HTERT RPE-1 (cell line): ENCODE measurements around the gene TNS3.
"Not testable (repeated sequence)": the region's sequence is repeated elsewhere in the genome, so short reads cannot be mapped to it uniquely, and the experiment has no call there.

Experiments used
- in situ Hi-C: fragments of 300-500 bp; cut with MboI; formaldehyde crosslinking; loops from 4 replicates; pipeline ENCODE4 v1.14.3; 2020; ENCODE audit warnings: low sequenced_read_pairs

Gene TNS3

DNA sequence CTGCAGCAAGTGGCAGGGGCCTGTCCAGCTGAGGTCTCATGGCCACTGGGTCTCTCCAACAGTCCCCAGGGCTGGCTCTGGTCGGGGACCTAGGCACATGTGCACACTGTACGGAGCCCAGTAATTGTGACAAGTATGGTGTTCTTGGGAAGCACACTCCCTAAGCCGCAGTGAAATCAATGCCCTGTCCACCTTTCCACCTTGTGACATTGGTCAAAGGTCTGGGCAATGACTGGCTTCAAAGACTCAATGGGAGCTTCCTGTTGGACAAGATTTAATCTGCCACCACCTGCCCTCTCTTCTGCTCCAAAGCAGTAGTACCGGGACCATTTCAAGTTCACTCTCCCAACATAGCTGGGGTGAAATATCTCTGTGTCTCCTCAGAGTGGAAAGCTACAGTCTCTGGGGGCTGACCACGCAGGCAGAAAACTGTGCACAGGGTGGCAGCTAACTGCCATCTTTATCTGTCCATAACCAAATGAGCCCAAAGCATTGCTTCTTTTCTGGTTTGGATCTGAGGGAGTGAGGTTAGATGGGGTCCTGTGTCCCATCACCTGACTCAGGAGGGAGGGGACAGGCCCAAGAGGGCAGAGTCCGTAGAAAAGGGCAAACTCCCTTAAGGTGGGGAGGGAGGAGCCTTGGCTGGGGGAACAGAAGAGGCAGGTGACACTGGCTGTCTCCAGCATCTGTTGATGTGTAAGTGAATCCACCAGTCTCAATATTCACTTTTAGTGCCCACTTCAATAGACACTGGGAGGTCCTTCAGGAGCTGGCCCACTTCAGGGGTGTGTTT, 307.7 kb downstream of the TNS3 start:
- in situ Hi-C loops, result no loop called here

DNA sequence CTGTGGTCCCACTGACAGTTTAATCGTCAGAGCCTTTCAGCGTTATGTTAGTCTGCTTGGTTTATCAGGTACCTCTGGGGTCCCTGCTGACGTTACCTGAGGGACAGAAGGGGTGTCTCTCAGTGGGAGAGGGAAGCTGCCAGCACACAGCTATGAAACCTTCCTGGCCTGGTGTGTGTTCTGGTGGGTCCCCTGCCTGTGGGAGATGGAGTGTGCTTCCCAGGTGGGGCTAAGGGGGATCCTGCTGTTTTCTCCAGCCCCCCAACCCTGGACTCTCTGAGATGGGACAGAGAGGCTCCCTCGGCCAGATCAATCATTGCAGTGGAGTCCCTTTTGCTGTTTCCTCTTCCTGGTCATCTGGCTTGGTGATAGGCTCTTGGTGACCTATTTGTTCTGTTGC, 308.8 kb downstream of the TNS3 start:
- in situ Hi-C loops, result no loop called here

DNA sequence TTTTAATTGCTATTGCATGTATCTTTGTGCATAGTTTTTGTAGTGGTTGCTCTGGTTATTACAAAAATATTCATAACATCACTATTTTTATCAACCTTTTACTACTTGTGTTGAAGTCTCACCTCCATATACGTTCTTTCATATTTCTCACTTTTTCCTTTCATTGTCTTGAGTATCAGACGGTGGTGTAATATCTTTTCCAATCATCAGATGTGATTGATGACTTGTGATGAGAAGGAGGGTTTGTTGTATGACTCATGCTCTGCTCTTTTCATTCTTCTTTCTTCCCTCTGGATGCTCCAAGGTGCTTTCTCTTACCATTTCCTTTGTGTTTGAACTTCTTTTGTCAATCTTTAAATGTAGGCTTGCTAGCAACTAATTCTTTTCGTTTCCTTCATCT, 310.2 kb downstream of the TNS3 start:
- in situ Hi-C loops, result no loop called here

DNA sequence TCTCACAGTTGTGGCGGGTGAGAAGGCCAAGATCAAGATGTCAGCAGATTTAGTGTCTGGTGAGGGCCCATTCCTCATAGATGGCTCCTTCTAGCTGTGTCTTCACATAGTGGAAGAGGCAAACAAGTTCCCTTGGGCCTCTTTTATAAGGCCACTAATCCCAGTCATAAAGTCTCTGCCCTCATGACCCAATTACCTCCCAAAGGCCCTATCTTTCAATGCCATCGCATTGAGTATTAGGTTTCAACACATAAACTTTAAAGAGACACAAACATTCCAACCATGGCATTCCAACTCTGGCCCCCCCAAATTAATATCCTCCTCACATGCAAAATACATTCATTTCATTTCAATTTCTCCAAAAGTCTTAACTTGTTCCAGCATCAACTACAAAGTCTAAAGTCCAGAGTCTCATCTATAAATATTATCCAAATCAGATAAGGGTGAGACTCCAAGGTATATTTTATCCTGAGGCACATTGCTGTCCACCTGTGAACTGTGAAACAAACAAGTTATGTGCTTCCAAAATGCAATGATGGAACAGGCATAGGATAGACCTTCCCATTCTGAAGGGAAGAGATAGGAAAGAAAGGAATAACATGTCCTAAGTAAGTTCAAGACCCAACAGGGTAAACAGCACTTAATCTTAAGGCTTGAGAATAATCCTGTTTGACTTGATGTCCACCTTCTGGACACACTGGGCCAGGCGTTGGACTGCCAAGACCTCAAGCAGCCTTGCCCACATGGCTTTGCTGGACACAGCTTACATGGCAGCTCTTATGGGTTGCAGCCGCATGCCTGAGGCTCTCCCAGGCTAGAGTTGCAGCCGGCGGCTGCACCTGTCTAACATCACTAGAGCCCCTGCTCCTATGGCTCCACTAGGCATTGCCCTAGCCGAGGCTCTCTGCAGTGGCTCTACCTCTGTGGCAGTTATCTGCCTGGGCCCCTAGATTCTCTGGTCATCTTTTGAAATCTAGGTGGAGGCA, 312.8 kb downstream of the TNS3 start:
- in situ Hi-C loops, result no loop called here

DNA sequence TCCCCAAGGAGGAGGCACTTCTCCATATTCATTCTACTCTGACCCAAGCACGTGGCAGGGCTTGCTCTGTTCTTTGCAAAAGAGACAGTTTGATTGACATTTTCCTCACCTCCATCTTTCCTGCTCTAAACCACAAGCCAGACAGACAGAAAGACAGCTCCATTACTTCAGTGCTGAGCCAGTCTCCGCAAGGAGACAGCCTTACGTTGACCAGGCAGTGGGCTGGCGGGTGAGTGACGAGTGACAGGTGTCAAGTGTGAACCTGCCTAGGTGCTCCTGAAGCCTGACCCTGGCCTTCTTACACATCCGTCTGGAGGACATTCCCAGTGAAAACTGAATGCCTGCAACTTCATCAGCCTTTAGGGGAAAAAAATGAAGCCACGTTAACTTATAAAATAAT, 314.6 kb downstream of the TNS3 start:
- in situ Hi-C loops, result no loop called here

DNA sequence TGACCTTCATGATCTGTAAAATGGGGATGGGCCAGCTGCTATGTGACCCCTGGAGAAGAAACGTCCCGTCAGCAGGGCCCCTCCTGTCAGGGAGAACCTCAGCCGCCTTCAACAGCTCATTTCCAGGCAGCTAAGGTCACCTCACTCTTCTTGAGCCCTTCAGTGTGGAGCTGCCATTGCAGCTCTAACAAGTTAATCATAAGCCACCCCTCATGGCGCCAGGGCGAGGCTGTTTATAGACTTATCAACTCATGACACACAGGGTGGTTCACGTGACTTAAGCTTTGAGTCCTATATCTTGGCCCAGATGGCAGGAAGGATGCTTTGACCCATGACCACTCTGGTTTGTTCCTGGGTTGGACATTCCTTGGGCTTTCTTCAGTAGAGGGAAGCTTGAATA, 315.1 kb downstream of the TNS3 start:
- in situ Hi-C loops, result no loop called here

DNA sequence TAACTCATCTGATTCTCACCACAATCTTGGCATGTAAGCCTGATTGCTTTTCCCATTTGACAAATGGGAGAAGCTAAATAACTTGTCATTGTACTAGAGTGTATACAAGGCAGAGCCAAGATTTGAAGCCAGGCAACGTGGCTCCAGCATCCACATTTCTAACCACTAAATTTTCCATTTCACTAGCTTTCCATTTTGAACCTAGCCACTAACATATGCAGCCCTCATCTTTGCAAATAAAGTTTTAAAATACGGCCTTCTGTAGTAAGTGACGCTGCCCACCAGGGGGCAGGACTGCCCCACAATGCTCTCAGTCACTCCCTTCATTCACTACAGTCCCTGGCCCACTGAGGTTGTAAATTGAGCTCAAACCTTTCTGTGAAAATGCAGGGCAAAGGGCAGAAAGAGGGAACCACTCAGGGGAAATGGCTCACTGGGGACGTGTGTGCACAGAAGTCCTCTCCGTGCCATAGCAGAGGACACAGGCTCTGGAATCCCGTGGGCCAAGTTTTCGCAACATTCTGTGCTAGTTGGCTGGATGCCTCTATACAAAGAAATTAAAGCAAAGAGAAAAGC, 315.7 kb downstream of the TNS3 start:
- in situ Hi-C loops, result no loop called here

DNA sequence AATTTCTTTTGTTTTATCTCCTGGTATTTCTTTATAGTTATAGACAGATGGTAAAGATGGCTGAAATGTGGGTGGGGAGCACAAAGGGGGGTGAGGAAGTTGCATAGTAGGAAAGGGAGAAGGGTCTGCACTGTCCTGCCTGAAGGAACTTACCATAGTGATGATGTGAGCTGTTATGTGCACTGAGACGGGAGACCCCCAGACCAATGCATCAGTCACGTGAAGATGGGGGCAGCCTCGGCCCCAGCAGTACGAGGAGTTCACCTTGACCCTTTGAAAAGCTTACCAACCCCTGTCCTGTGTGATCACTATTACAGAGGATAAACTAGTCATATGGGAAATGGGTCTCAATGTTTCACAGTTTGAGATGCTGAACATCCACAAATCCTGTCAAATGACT, 316.3 kb downstream of the TNS3 start:
- in situ Hi-C loops, result no loop called here

DNA sequence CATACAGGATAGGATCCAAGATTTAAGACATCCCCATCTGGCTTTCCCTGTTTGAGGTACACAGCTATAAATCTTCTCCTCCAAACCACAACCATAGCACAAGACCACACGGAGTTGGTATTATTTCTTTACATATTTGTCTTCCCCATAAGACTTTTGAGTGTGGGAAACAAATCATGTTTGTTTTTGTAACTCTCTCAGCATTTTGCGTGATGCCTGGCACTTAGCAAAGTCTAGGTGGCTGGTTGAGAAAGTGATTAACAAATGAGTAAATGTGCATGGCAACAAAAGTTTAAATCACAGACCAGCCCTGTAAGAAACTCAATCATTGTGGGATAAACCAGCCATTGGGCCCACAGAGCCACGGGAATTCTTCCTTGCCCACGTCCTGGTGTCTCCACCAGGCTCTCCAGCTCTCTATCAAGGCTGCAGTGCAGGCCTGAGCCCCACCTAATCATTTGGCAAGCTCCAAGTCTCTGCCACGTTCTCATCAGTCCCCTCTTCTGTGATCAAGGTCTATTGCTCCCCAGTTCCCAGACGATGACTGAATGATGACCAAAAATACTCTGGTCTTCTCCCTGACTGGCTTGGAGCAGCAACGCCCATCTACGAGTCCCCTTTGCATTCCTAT, 317.8 kb downstream of the TNS3 start:
- in situ Hi-C loops, result no loop called here

DNA sequence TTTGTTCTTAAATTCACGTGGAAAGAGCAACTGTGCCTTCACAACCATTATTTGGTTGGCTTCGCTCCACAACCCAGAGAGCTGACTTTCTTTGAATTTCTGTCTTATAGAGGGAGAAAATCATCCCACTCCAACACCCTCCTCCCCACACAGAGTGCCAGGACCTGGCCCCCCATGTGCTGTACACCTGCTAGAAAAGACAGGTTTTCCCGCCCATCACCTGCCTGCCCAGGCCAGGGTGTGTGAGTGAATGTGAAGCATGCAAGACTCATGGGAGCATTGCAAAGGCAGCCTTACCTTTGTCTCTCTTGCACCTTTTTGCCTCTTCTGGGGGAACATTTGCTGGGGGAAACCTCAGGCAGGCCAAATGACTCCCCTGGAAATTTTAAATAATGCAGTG, 319.0 kb downstream of the TNS3 start:
- in situ Hi-C loops, result no loop called here

DNA sequence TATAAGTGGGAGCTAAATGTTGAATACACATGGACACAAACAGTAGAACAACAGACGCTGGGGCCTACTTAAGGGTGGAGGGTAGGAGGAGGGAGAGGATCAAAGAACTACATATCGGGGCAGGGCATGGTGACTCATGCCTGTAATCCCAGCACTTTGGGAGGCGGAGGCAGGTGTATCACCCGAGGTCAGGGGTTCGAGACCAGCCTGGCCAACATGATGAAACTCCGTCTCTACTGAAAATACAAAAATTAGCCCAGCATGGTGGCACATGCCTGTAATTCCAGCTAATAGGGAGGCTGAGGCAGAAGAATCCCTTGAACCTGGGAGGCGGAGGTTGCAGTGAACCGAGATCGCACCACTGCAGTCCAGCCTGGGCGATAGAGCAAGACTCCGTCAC, 319.8 kb downstream of the TNS3 start:
- in situ Hi-C loops, result not testable (repeated sequence)

DNA sequence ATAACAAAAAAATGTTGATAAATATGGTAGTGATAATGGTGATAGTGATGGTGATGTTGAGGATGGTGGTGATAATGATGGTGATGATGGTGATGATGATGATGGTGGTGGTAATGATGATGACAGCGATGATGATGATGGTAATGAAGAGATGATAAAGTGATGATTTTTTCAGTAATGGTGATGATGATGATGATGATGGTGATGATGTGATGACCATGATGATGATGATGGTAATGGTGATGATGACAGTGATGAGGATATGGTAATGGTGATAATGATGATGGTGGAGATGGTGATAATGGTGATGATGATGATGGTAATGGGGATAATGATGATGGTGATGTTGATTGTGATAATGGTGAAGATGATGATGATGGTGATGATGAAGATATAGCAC, 321.6 kb downstream of the TNS3 start:
- in situ Hi-C loops, result no loop called here

DNA sequence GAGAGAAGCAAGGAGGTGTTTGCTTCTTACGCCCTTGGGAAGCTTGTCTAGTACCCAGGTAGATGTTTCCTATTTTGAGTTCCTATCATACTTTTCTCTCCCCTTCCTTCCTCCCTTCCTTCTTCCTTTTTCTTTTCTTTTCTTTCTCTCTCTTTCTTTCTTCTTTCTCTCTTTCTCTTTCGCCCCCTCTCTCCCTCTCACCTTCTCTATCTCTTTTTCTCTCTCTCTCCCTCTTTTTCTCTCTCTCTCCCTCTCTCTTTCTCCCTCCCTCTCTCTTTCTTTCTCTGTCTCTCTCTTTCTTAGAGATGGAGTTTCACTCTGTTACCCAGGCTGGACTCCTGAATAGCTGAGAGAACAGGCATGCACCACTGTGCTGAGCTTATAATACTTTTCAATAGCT, 322.2 kb downstream of the TNS3 start:
- in situ Hi-C loops, result no loop called here

DNA sequence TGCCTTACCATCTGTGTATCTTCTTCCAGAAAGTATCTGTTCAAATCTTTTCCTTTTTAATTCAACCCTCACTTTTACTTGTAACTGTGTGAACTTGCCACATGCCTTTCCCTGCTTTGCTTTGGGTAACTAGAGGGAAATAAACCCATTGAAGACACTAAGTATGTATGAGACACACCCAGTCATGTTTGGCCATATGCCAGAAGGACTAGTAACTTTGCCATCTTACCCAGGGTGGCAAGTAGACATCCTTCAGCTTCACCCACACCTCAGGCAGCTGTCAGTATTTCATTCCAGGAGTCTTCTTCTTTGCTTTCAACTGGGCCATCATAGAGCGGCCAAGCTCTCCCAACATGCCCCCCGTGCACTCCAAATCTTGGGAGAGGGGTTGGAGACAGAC, 323.1 kb downstream of the TNS3 start:
- in situ Hi-C loops, result no loop called here

DNA sequence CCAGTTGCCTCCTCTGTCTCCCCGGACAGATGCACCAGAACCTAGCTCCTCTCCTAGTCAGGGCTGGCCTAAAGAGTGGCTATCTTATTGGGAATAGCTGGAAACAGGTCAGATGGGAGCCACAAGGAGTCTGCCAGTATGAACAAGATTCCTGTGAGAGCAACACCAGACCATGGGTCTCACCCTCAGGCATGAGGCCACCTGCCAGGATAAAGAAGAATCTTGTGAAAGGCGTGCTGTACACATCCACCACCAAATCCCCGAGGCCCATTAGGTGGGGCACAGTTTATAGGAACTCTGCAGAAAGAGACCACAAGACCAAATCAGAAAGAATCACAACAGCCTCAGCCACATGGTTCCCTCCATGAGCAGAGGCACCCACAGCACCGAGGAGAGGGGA, 325.9 kb downstream of the TNS3 start:
- in situ Hi-C loops, result no loop called here

DNA sequence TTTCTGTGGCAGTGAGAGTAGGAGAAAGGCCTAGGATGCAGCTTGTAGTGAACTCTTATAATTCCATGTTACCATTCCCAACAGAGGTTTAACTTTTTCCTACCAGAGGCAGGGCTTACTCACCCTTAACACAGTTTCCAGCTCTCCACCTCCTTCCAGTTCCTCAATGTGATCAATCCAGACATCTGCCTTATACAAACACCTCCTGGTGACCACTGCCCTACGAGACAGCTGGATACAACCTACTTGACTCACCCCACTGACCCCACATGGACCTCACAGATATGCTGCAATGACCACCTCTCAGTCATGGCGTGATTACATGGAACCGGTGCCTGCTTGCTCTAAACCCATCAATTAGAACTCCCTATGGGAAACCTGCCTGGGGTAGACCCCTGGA, 326.5 kb downstream of the TNS3 start:
- in situ Hi-C loops, result no loop called here

DNA sequence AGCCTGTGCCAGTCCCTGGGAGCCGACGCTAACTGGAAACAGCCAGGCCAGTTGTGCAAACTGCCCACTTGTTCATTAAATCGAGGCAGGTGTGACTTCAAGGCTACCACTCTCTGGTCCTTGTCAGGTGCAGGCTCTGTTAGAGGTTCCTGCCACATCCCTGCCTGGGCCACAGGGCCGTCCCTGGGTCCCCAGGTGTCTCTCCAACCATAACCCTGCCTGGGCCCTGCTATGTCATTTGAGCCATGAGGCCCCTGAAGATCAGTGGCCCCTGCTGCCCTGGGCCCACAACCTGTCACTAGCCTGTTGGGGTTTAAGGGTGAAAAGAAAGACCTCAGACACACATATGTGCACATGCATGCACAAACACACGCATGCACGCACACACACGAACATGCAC, 326.9 kb downstream of the TNS3 start:
- in situ Hi-C loops, result no loop called here

DNA sequence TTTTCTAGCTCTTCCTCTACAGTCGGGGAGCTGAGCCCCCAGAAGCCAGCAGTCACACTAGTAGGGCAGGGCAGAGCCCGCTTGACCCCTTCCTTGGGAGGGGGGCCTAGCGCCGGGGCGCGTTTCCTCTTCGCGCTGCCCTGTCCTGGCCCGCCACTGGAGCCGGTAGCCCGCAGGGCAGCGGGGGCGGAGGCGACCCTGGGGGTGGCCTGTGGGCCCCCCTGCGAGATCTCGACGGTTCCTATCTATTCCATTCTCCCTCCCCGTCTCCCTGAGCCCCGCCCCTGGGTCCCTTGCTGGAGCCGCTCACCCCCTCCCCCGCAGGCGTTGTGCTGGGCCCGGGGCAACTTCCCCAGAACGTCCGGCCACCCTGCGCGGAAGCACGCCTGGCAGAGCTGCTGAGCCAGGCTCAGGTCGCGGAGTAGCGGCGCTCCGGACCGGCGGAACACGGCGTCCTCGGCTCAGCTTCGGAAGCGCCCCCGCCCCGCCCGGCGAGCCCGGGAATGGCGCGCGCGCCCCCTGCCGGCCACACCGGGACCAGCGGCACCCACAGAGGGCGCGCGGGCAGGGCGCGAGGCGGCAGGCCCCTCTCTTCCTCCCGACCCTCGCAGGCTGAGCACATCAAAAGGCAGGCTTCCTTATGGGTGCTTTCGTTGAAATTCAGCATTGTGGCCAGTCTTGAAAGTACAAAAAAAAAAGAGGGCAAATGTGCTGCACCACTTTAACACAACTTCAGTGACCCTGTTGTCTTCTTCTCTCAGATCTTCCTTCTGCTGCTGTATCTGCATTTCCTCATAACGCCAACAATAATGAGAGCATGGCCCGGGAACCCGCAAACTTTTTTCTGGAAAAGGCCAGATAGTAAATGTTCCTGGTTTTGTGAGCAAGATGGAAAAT, 327.6 kb downstream of the TNS3 start:
- in situ Hi-C loops, result no loop called here

DNA sequence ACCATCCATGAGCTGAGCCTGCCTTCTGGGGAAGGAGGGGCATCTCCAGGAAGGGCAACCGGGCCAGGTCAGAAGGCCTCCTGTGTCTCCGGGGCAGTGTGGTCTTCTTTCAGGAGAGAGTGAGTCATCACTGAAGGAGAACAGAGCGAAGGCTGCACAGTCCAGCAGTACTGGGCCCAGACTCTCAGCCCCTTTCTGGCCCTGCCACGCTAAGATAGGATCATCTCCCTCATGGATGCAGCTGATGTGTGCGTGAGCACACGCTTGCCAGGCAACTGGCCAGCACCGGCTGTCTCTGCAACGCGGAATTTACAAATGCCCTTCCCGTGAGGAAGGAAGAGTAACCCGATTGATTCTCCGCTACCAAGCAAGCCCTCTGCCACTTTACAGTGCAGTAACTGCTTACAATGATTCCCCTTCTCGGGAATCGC, 328.2 kb downstream of the TNS3 start:
- in situ Hi-C loops, result no loop called here

DNA sequence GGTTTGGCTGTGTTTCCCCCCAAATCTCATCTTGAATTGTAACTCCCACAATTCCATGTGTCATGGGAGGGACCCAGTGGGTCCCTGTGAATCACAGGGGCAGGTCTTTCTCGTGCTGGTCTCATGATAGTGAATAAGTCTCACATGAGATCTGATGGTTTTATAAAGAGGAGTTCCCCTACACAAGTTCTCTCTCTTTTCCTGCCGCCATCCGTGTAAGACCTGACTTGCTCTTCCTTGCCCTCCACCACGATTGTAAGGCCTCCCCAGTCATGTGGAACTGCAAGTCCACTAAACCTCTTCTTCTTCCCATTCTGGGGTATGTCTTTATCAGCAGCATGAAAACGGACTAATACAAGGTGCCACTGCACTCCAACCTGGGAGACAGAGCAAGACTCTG, 329.2 kb downstream of the TNS3 start:
- in situ Hi-C loops, result no loop called here
